Measurements from ENCODE around the gene MAJIN.

The MAJIN gene

GRCh38 chr11:64902102-64902900, 69.6 kb downstream of the MAJIN start:
- Histone ChIP-seq H3K27ac (ENCODE audit: low read depth, low read length) (no peak overlapping the region), H3K4me2 (ENCODE audit: low read length) (no peak overlapping the region), H2BK120ac (ENCODE audit: insufficient read depth, low read length, poor library complexity) (no peak overlapping the region), H3K14ac (ENCODE audit: low read length) (no peak overlapping the region), H2AK5ac (ENCODE audit: low read length) (no peak overlapping the region), H3K27me3 (ENCODE audit: insufficient read depth, low read length) (no peaks in the 10 kb centered on the region), H3K18ac (ENCODE audit: low read length) (no peak overlapping the region), H4K12ac (ENCODE audit: low read depth, low read length) (no peak overlapping the region), H3K79me2 (ENCODE audit: control insufficient read depth, insufficient read depth, low read length, poor library complexity) (no peaks in the 10 kb centered on the region), H2BK5ac (ENCODE audit: low read depth, low read length, poor library complexity) (no peak overlapping the region), H3K23ac (ENCODE audit: low read length) (no peak overlapping the region), H3K36me3 (ENCODE audit: control insufficient read depth in 1 of 2, insufficient read depth in 2 of 2, low read length in 2 of 2) (peaks cover 78 to 80% of the 10 kb centered on the region in 2 experiments), H2AFZ (ENCODE audit: insufficient read depth, low read length, poor library complexity) (no peak overlapping the region), H2BK12ac (ENCODE audit: low read length) (no peak overlapping the region), H3K4me3 (ENCODE audit: low read depth, low read length) (peak overlapping the region; percentile 34), H4K91ac (ENCODE audit: low read depth, low read length) (no peak overlapping the region), H3K9me3 (ENCODE audit: insufficient read depth, low read depth, low read length) (peaks cover 5% of the 10 kb centered on the region), H3K4ac (ENCODE audit: low read depth, low read length) (no peak overlapping the region), H4K8ac (ENCODE audit: low read depth, low read length) (no peak overlapping the region), H3K79me1 (ENCODE audit: low read length) (no peaks in the 10 kb centered on the region), H3K9ac (ENCODE audit: low read length) (no peak overlapping the region), H3K4me1 (ENCODE audit: control insufficient read depth in 1 of 2, insufficient read depth in 2 of 2, low read length in 2 of 2) (no peaks in the 10 kb centered on the region)
- WGBS (ENCODE audit: extremely low coverage, insufficient coverage, insufficient read length): no CpG with 5 or more reads among the region's 30 CpGs
- DNase-seq: no peak

DNA sequence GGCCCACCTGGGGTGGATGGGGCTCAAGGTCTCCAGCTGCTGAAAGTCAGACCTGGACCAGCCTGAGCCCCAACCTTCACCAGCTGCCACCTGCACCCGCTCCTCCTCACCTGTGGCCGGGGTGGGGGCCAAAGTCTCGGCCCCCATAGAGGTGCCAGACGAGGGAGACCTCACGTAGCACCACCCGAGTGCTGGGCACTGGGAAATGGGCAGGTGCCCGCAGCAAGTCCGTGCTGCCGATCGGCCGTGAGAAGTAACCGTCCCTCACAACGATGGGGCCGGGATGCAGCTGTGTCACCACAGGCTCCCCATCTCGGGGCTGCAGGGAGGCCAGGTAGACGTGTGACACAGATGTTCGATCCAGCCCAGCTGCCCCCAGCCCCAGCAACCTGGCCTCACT, 71.1 kb downstream of the MAJIN start:
- Histone ChIP-seq H3K36me3 (ENCODE audit: control insufficient read depth in 1 of 2, insufficient read depth in 2 of 2, low read length in 2 of 2) (peaks cover 78 to 80% of the 10 kb centered on the region in 2 experiments), H2AFZ (ENCODE audit: insufficient read depth, low read length, poor library complexity) (no peak overlapping the region), H2AK5ac (ENCODE audit: low read length) (no peak overlapping the region), H3K4ac (ENCODE audit: low read depth, low read length) (no peak overlapping the region), H3K18ac (ENCODE audit: low read length) (no peak overlapping the region), H3K4me1 (ENCODE audit: control insufficient read depth in 1 of 2, insufficient read depth in 2 of 2, low read length in 2 of 2) (no peaks in the 10 kb centered on the region), H4K8ac (ENCODE audit: low read depth, low read length) (no peak overlapping the region), H3K23ac (ENCODE audit: low read length) (no peak overlapping the region), H2BK5ac (ENCODE audit: low read depth, low read length, poor library complexity) (no peak overlapping the region), H3K14ac (ENCODE audit: low read length) (no peak overlapping the region), H3K9ac (ENCODE audit: low read length) (no peak overlapping the region), H3K79me2 (ENCODE audit: control insufficient read depth, insufficient read depth, low read length, poor library complexity) (no peaks in the 10 kb centered on the region), H4K12ac (ENCODE audit: low read depth, low read length) (no peak overlapping the region), H3K79me1 (ENCODE audit: low read length) (no peaks in the 10 kb centered on the region), H3K4me2 (ENCODE audit: low read length) (no peak overlapping the region), H3K9me3 (ENCODE audit: insufficient read depth, low read depth, low read length) (peaks cover 5% of the 10 kb centered on the region), H2BK12ac (ENCODE audit: low read length) (no peak overlapping the region), H3K4me3 (ENCODE audit: low read depth, low read length) (no peak overlapping the region), H2BK120ac (ENCODE audit: insufficient read depth, low read length, poor library complexity) (no peak overlapping the region), H3K27ac (ENCODE audit: low read depth, low read length) (no peak overlapping the region), H4K91ac (ENCODE audit: low read depth, low read length) (no peak overlapping the region), H3K27me3 (ENCODE audit: insufficient read depth, low read length) (no peaks in the 10 kb centered on the region)
- no CpG with 5 or more reads among the region's 17 CpGs for WGBS (ENCODE audit: extremely low coverage, insufficient coverage, insufficient read length)
- DNase-seq: no peak

GRCh38 chr11:64900263-64900678, 71.6 kb downstream of the MAJIN start:
- peaks cover 76 to 78% of the 10 kb centered on the region in 2 experiments for H3K36me3 ChIP-seq (ENCODE audit: control insufficient read depth in 1 of 2, insufficient read depth in 2 of 2, low read length in 2 of 2)
- H3K27me3 ChIP-seq (ENCODE audit: insufficient read depth, low read length): no peaks in the 10 kb centered on the region
- no peak overlapping the region for H3K9ac ChIP-seq (ENCODE audit: low read length)
- no peak overlapping the region for H3K4me3 ChIP-seq (ENCODE audit: low read depth, low read length)
- H2BK12ac ChIP-seq (ENCODE audit: low read length): no peak overlapping the region
- H2BK120ac ChIP-seq (ENCODE audit: insufficient read depth, low read length, poor library complexity): no peak overlapping the region
- H2BK5ac ChIP-seq (ENCODE audit: low read depth, low read length, poor library complexity): no peak overlapping the region
- no peak overlapping the region for H4K91ac ChIP-seq (ENCODE audit: low read depth, low read length)
- H3K18ac ChIP-seq (ENCODE audit: low read length): no peak overlapping the region
- no peaks in the 10 kb centered on the region for H3K4me1 ChIP-seq (ENCODE audit: control insufficient read depth in 1 of 2, insufficient read depth in 2 of 2, low read length in 2 of 2)
- no peak overlapping the region for H2AFZ ChIP-seq (ENCODE audit: insufficient read depth, low read length, poor library complexity)
- no peak overlapping the region for H4K12ac ChIP-seq (ENCODE audit: low read depth, low read length)
- no peaks in the 10 kb centered on the region for H3K79me2 ChIP-seq (ENCODE audit: control insufficient read depth, insufficient read depth, low read length, poor library complexity)
- H3K4ac ChIP-seq (ENCODE audit: low read depth, low read length): no peak overlapping the region
- no peak overlapping the region for H2AK5ac ChIP-seq (ENCODE audit: low read length)
- H4K8ac ChIP-seq (ENCODE audit: low read depth, low read length): no peak overlapping the region
- H3K27ac ChIP-seq (ENCODE audit: low read depth, low read length): no peak overlapping the region
- no peak for DNase-seq
- H3K79me1 ChIP-seq (ENCODE audit: low read length): no peaks in the 10 kb centered on the region
- H3K9me3 ChIP-seq (ENCODE audit: insufficient read depth, low read depth, low read length): peaks cover 3% of the 10 kb centered on the region
- H3K4me2 ChIP-seq (ENCODE audit: low read length): no peak overlapping the region
- no peak overlapping the region for H3K23ac ChIP-seq (ENCODE audit: low read length)
- no peak overlapping the region for H3K14ac ChIP-seq (ENCODE audit: low read length)
- WGBS (ENCODE audit: extremely low coverage, insufficient coverage, insufficient read length): no CpG with 5 or more reads among the region's 14 CpGs

DNA sequence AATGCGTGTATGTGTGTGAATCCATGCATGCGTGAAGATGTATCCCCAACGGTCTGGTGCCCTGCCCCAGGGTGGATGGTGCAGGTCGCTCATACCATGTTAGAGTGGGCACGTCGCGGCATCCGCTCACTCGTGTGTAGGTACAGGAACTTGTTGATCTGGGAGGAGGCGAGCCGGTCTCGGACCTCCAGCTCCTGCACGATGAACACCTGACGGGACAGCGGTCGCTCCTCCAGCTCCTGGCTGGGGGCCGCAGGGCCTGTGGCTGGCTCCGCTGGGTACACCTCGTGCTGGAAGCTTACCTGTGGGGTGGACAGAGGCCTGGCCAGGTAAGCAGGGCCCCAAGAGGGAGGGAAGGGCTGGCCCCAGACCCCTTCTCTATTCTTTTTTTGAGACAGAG, 73.4 kb downstream of the MAJIN start:
- WGBS (ENCODE audit: extremely low coverage, insufficient coverage, insufficient read length): no CpG with 5 or more reads among the region's 19 CpGs

More for the DNA sequence above, 73.4 kb downstream of the MAJIN start:
- Histone ChIP-seq H3K14ac (ENCODE audit: low read length) (no peak overlapping the region), H4K8ac (ENCODE audit: low read depth, low read length) (no peak overlapping the region), H3K27ac (ENCODE audit: low read depth, low read length) (no peak overlapping the region), H3K23ac (ENCODE audit: low read length) (no peak overlapping the region), H2BK12ac (ENCODE audit: low read length) (no peak overlapping the region), H3K27me3 (ENCODE audit: insufficient read depth, low read length) (no peaks in the 10 kb centered on the region), H2AFZ (ENCODE audit: insufficient read depth, low read length, poor library complexity) (no peak overlapping the region), H3K79me1 (ENCODE audit: low read length) (no peaks in the 10 kb centered on the region), H3K4me3 (ENCODE audit: low read depth, low read length) (no peak overlapping the region), H2BK120ac (ENCODE audit: insufficient read depth, low read length, poor library complexity) (no peak overlapping the region), H3K36me3 (ENCODE audit: control insufficient read depth in 1 of 2, insufficient read depth in 2 of 2, low read length in 2 of 2) (peaks cover 81% of the 10 kb centered on the region in 2 experiments), H2BK5ac (ENCODE audit: low read depth, low read length, poor library complexity) (no peak overlapping the region), H3K9me3 (ENCODE audit: insufficient read depth, low read depth, low read length) (peaks cover 3% of the 10 kb centered on the region), H3K9ac (ENCODE audit: low read length) (no peak overlapping the region), H3K4me2 (ENCODE audit: low read length) (no peak overlapping the region), H3K4me1 (ENCODE audit: control insufficient read depth in 1 of 2, insufficient read depth in 2 of 2, low read length in 2 of 2) (no peaks in the 10 kb centered on the region), H3K79me2 (ENCODE audit: control insufficient read depth, insufficient read depth, low read length, poor library complexity) (no peaks in the 10 kb centered on the region), H2AK5ac (ENCODE audit: low read length) (no peak overlapping the region), H3K4ac (ENCODE audit: low read depth, low read length) (no peak overlapping the region), H4K12ac (ENCODE audit: low read depth, low read length) (no peak overlapping the region), H3K18ac (ENCODE audit: low read length) (no peak overlapping the region), H4K91ac (ENCODE audit: low read depth, low read length) (no peak overlapping the region)
- no peak for DNase-seq

All from trophoblast cell (in vitro differentiated cells and primary cell).